ENCODE results near the gene SPARC.

The SPARC gene

GRCh38 chr5:151618907-151619306, 67.8 kb downstream of the SPARC start:
- DNase-seq = no peak

- no peak for DNase-seq
Measured at GRCh38 chr5:151617841-151618710, 68.6 kb downstream of the SPARC start.

- no peak for DNase-seq
Measured at GRCh38 chr5:151617383-151617840, 69.3 kb downstream of the SPARC start.

- no peak for DNase-seq
Measured at GRCh38 chr5:151615431-151615830, 71.3 kb downstream of the SPARC start.

GRCh38 chr5:151614565-151614964, 72.2 kb downstream of the SPARC start:
- no peak for DNase-seq

GRCh38 chr5:151612689-151613427, 73.9 kb downstream of the SPARC start:
- DNase-seq = no peak

GRCh38 chr5:151611127-151611775, 75.5 kb downstream of the SPARC start:
- DNase-seq = no peak

Measured in NCI-H446 treated with DMSO at 0.1 percent for 48 hours (cell line).